ENCODE results near the gene ZNF787. TPM values are rescaled to one million over a fixed set of nuclear protein-coding genes. Genes with fewer than 3 reads are reported as not detected.

The ZNF787 gene
- total RNA-seq, 1 experiment from 2014 or later = 111 TPM

GRCh38 chr19:56108447-56109195 is 12.5 kb downstream of the ZNF787 start:
- BruUV-seq (replicated peaks) = no TSS peak
- DNase-seq (no peak), ATAC-seq (no peak)
- POLR2A ChIA-PET (ENCODE audit: unreplicated experiment) = no interaction called here
- no peaks in the 10 kb centered on the region for H3K9me3 ChIP-seq (ENCODE audit: low read length)
- TF ChIP-seq EZH2phosphoT487 (IDR thresholded peaks at IDR 0.05; ENCODE audit: borderline replicate concordance, low read length) (no peak), CTCF (conservative IDR thresholded peaks at IDR 0.05; ENCODE audit: low read depth, low read length) (no peak), EZH2 (IDR thresholded peaks at IDR 0.05; ENCODE audit: low read length, unreplicated experiment) (no peak)
- H3K27ac ChIP-seq (ENCODE audit: low read length) = no peak overlapping the region
- H3K9me2 ChIP-seq (replicated peaks; ENCODE audit: low read length) = no peaks in the 10 kb centered on the region
- H3K79me2 ChIP-seq (ENCODE audit: low read length) = peaks cover 94% of the 10 kb centered on the region
- no peak overlapping the region for H3K4me3 ChIP-seq (ENCODE audit: low read length)
- H3K36me3 ChIP-seq (ENCODE audit: low read depth, low read length) = peaks cover 12% of the 10 kb centered on the region; the same call in 1 of the 2 replicates
- peaks cover 69% of the 10 kb centered on the region for H4K20me1 ChIP-seq (ENCODE audit: low read length)
- CTCF ChIA-PET = no interaction called here
- H3K4me2 ChIP-seq (ENCODE audit: low read length) = no peak overlapping the region
- H3K4me1 ChIP-seq (ENCODE audit: insufficient read depth, low read length) = no peaks in the 10 kb centered on the region
- no peak overlapping the region for H2AFZ ChIP-seq (ENCODE audit: low read length)
- H3K27me3 ChIP-seq (ENCODE audit: low read length) = no peaks in the 10 kb centered on the region
- no peak overlapping the region for H3K9ac ChIP-seq (ENCODE audit: low read length)
- intact Hi-C loops (cut with micrococcal nuclease) = no loop called here
- H3F3A ChIP-seq (ENCODE audit: low read length, unreplicated experiment) = no peaks in the 10 kb centered on the region

- CTCF ChIA-PET = no interaction called here
- H3K4me1 ChIP-seq (ENCODE audit: insufficient read depth, low read length) = no peaks in the 10 kb centered on the region
- no peaks in the 10 kb centered on the region for H3F3A ChIP-seq (ENCODE audit: low read length, unreplicated experiment)
- POLR2A ChIA-PET (ENCODE audit: unreplicated experiment) = no interaction called here
- H3K36me3 ChIP-seq (ENCODE audit: low read depth, low read length) = peaks cover 13% of the 10 kb centered on the region; the same call in 1 of the 2 replicates
- no peaks in the 10 kb centered on the region for H3K9me3 ChIP-seq (ENCODE audit: low read length)
- no peaks in the 10 kb centered on the region for H3K9me2 ChIP-seq (replicated peaks; ENCODE audit: low read length)
- no peak for ATAC-seq
- no TSS peak for BruUV-seq (replicated peaks)
- no peak overlapping the region for H3K4me2 ChIP-seq (ENCODE audit: low read length)
- H3K9ac ChIP-seq (ENCODE audit: low read length) = no peak overlapping the region
- no peaks in the 10 kb centered on the region for H3K27me3 ChIP-seq (ENCODE audit: low read length)
- no peak overlapping the region for H3K27ac ChIP-seq (ENCODE audit: low read length)
- TF ChIP-seq EZH2phosphoT487 (IDR thresholded peaks at IDR 0.05; ENCODE audit: borderline replicate concordance, low read length) (no peak), CTCF (conservative IDR thresholded peaks at IDR 0.05; ENCODE audit: low read depth, low read length) (no peak), EZH2 (IDR thresholded peaks at IDR 0.05; ENCODE audit: low read length, unreplicated experiment) (no peak)
- intact Hi-C loops (cut with micrococcal nuclease) = no loop called here
- H2AFZ ChIP-seq (ENCODE audit: low read length) = no peak overlapping the region
- H3K79me2 ChIP-seq (ENCODE audit: low read length) = peaks cover 94% of the 10 kb centered on the region
- no peak for DNase-seq
- no peak overlapping the region for H3K4me3 ChIP-seq (ENCODE audit: low read length)
- H4K20me1 ChIP-seq (ENCODE audit: low read length) = peaks cover 70% of the 10 kb centered on the region
Observed at GRCh38 chr19:56107626-56108351, 13.3 kb downstream of the ZNF787 start.

- no peak overlapping the region for H3K4me3 ChIP-seq (ENCODE audit: low read length)
- peaks cover 71% of the 10 kb centered on the region for H4K20me1 ChIP-seq (ENCODE audit: low read length)
- H3K79me2 ChIP-seq (ENCODE audit: low read length) = peaks cover 94% of the 10 kb centered on the region
- H3K27me3 ChIP-seq (ENCODE audit: low read length) = no peaks in the 10 kb centered on the region
- BruUV-seq (replicated peaks) = no TSS peak
- no peak overlapping the region for H3K4me2 ChIP-seq (ENCODE audit: low read length)
- H2AFZ ChIP-seq (ENCODE audit: low read length) = no peak overlapping the region
- H3F3A ChIP-seq (ENCODE audit: low read length, unreplicated experiment) = no peaks in the 10 kb centered on the region
- H3K36me3 ChIP-seq (ENCODE audit: low read depth, low read length) = peaks cover 21% of the 10 kb centered on the region; the same call in 1 of the 2 replicates
- no peak overlapping the region for H3K27ac ChIP-seq (ENCODE audit: low read length)
- ATAC-seq (no peak), DNase-seq (no peak)
- intact Hi-C loops (cut with micrococcal nuclease) = no loop called here
- POLR2A ChIA-PET (ENCODE audit: unreplicated experiment) = no interaction called here
- no peak overlapping the region for H3K9ac ChIP-seq (ENCODE audit: low read length)
- TF ChIP-seq EZH2 (IDR thresholded peaks at IDR 0.05; ENCODE audit: low read length, unreplicated experiment) (no peak), EZH2phosphoT487 (IDR thresholded peaks at IDR 0.05; ENCODE audit: borderline replicate concordance, low read length) (no peak)
- no peaks in the 10 kb centered on the region for H3K4me1 ChIP-seq (ENCODE audit: insufficient read depth, low read length)
- H3K9me2 ChIP-seq (replicated peaks; ENCODE audit: low read length) = no peaks in the 10 kb centered on the region
- CTCF ChIA-PET = no interaction called here
- no peaks in the 10 kb centered on the region for H3K9me3 ChIP-seq (ENCODE audit: low read length)
Observed at GRCh38 chr19:56106993-56107392, 14.1 kb downstream of the ZNF787 start.

Data from PC-3 (cell line).